ENCODE measurements around the gene WNK4.

DNA sequence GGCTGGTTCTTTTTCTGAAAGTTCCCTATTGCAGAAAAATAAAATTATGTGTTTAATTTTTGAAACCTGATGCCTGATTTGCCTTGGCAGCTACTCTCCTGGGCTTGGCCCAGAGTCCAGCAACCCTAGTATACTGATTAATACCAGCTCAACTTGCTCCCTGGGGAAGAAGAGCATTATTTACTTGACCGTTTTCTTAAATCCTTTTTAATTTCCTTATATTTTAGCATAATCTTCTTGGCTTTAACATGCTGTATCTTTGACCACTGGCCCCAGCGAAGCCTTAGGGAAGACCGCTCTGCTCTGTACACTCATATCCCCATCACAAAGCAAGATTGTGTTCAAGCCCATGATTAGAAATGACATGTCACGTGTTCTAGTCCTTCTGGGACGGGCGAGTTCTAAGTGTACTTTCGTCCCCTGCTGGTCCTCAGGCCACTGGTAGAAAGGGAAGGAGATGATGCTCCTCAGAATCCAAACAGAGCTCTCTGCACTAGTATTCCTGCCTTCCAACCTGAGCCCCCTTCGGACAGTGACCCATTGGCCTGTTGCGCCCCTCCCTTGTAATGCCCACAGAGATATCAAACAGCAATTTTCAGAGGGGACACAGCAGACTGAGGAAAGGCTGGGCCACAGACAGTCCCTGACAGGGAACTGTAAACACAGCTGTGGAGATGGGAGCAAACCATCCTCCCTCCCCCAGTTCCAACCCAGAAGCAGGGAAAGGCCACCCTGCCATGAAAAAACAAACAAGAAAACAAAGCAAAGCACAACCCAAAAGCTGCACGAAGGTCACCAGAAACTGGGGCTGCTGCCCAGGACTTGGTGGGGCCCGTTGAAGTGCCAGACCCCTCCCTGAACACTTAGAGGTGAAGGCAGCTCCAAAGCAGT is 31.3 kb upstream of the WNK4 start:
- TF ChIP-seq, protein P1, sequence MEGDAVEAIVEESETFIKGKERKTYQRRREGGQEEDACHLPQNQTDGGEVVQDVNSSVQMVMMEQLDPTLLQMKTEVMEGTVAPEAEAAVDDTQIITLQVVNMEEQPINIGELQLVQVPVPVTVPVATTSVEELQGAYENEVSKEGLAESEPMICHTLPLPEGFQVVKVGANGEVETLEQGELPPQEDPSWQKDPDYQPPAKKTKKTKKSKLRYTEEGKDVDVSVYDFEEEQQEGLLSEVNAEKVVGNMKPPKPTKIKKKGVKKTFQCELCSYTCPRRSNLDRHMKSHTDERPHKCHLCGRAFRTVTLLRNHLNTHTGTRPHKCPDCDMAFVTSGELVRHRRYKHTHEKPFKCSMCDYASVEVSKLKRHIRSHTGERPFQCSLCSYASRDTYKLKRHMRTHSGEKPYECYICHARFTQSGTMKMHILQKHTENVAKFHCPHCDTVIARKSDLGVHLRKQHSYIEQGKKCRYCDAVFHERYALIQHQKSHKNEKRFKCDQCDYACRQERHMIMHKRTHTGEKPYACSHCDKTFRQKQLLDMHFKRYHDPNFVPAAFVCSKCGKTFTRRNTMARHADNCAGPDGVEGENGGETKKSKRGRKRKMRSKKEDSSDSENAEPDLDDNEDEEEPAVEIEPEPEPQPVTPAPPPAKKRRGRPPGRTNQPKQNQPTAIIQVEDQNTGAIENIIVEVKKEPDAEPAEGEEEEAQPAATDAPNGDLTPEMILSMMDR (conservative IDR thresholded peaks at IDR 0.05; ENCODE audit: low read depth in 2 of 2) = no peak
- TF ChIP-seq JUNB (IDR thresholded peaks at IDR 0.05; ENCODE audit: unreplicated experiment) = no peak
- TF ChIP-seq EZH2 (IDR thresholded peaks at IDR 0.05; ENCODE audit: low read depth, unreplicated experiment) = no peak
- no peak for TF ChIP-seq STAT1 (IDR thresholded peaks at IDR 0.05; ENCODE audit: unreplicated experiment)
- TF ChIP-seq, protein P2, sequence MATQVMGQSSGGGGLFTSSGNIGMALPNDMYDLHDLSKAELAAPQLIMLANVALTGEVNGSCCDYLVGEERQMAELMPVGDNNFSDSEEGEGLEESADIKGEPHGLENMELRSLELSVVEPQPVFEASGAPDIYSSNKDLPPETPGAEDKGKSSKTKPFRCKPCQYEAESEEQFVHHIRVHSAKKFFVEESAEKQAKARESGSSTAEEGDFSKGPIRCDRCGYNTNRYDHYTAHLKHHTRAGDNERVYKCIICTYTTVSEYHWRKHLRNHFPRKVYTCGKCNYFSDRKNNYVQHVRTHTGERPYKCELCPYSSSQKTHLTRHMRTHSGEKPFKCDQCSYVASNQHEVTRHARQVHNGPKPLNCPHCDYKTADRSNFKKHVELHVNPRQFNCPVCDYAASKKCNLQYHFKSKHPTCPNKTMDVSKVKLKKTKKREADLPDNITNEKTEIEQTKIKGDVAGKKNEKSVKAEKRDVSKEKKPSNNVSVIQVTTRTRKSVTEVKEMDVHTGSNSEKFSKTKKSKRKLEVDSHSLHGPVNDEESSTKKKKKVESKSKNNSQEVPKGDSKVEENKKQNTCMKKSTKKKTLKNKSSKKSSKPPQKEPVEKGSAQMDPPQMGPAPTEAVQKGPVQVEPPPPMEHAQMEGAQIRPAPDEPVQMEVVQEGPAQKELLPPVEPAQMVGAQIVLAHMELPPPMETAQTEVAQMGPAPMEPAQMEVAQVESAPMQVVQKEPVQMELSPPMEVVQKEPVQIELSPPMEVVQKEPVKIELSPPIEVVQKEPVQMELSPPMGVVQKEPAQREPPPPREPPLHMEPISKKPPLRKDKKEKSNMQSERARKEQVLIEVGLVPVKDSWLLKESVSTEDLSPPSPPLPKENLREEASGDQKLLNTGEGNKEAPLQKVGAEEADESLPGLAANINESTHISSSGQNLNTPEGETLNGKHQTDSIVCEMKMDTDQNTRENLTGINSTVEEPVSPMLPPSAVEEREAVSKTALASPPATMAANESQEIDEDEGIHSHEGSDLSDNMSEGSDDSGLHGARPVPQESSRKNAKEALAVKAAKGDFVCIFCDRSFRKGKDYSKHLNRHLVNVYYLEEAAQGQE (IDR thresholded peaks at IDR 0.05; ENCODE audit: unreplicated experiment) = no peak
- TF ChIP-seq POLR2AphosphoS5 (IDR thresholded peaks at IDR 0.05; ENCODE audit: low read depth) = no peak
- TF ChIP-seq EZH2phosphoT487 (IDR thresholded peaks at IDR 0.05; ENCODE audit: unreplicated experiment) = no peak
- no peak for TF ChIP-seq ZNF331 (CRISPR knock-in tag; IDR thresholded peaks at IDR 0.05; ENCODE audit: low read depth)
- no peak for TF ChIP-seq CREB1 (CRISPR knock-in tag; IDR thresholded peaks at IDR 0.05; ENCODE audit: low read depth)

Data from GM23338 (cell line).